PC-9 (cell line): ENCODE measurements around the gene WDR27.

Experiments used
- EZH2 ChIP-seq: fragments of 200-600 bp; sonication (generic); IDR thresholded peaks from 2 replicates; pipeline ENCODE4 v1.8.0; 2017; ENCODE audit warnings: antibody characterized with exemption, low read depth
- TF ChIP-seq, protein P1 (sequence below): fragments of 200-600 bp; sonication (generic); conservative IDR thresholded peaks from 2 replicates; pipeline ENCODE4 v1.6.1; 2017; ENCODE audit warnings: mixed run types, antibody characterized with exemption, mild to moderate bottlenecking, moderate library complexity

DNA sequence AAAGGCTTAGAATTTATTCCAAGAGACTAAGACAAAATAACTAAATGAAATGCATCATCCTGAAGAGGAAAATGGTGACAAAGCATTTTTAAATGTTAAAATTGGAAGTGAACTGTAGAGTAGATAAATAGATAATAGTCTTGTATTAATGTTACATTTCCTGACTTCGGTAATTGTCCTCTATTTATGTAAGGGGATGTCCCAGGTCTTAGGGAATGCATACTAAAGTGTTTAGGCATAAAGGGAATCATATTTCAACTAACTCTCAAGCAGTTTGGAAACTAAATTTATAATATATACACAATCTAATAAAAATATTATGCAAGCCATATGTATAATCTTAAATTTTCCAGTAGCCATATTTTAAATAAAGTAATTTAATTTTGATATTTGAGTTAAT, 159.3 kb downstream of the WDR27 start:
- TF ChIP-seq, protein P1, sequence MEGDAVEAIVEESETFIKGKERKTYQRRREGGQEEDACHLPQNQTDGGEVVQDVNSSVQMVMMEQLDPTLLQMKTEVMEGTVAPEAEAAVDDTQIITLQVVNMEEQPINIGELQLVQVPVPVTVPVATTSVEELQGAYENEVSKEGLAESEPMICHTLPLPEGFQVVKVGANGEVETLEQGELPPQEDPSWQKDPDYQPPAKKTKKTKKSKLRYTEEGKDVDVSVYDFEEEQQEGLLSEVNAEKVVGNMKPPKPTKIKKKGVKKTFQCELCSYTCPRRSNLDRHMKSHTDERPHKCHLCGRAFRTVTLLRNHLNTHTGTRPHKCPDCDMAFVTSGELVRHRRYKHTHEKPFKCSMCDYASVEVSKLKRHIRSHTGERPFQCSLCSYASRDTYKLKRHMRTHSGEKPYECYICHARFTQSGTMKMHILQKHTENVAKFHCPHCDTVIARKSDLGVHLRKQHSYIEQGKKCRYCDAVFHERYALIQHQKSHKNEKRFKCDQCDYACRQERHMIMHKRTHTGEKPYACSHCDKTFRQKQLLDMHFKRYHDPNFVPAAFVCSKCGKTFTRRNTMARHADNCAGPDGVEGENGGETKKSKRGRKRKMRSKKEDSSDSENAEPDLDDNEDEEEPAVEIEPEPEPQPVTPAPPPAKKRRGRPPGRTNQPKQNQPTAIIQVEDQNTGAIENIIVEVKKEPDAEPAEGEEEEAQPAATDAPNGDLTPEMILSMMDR = no peak
- no peak for TF ChIP-seq EZH2
